ENCODE data around the gene KCTD15.

Gene KCTD15

GRCh38 chr19:33772102-33772857 lies 24.4 kb upstream of the KCTD15 start:
- DNase-seq = no peak

GRCh38 chr19:33772858-33773180 lies 23.9 kb upstream of the KCTD15 start:
- no peak for DNase-seq

- DNase-seq = no peak
These were observed 22.7 kb upstream of the KCTD15 start for GRCh38 chr19:33773704-33774624.

GRCh38 chr19:33774751-33775150 lies 21.9 kb upstream of the KCTD15 start:
- DNase-seq = no peak

GRCh38 chr19:33775731-33776487 lies 20.8 kb upstream of the KCTD15 start:
- DNase-seq = no peak

- DNase-seq = no peak
These were observed 19.3 kb upstream of the KCTD15 start for GRCh38 chr19:33777351-33777750.

GRCh38 chr19:33777753-33778088 lies 18.9 kb upstream of the KCTD15 start:
- DNase-seq = no peak

GRCh38 chr19:33778089-33778791 lies 18.4 kb upstream of the KCTD15 start:
- DNase-seq = peak; percentile 85

- no peak for DNase-seq
These were observed 16.8 kb upstream of the KCTD15 start for GRCh38 chr19:33779849-33780248.

- DNase-seq = no peak
These were observed 16.4 kb upstream of the KCTD15 start for GRCh38 chr19:33780251-33780650.

GRCh38 chr19:33780746-33781145 lies 15.9 kb upstream of the KCTD15 start:
- no peak for DNase-seq

GRCh38 chr19:33781415-33781935 lies 15.2 kb upstream of the KCTD15 start:
- no peak for DNase-seq

- DNase-seq = no peak
These were observed 14.7 kb upstream of the KCTD15 start for GRCh38 chr19:33781996-33782395.

GRCh38 chr19:33784432-33784831 lies 12.2 kb upstream of the KCTD15 start:
- no peak for DNase-seq

- no peak for DNase-seq
These were observed 10.9 kb upstream of the KCTD15 start for GRCh38 chr19:33785795-33786194.

- no peak for DNase-seq
These were observed 8.0 kb upstream of the KCTD15 start for GRCh38 chr19:33788676-33789075.

- no peak for DNase-seq
These were observed 7.3 kb upstream of the KCTD15 start for GRCh38 chr19:33789344-33789743.

- no peak for DNase-seq
These were observed 1.8 kb upstream of the KCTD15 start for GRCh38 chr19:33794683-33795369.

- DNase-seq = peak; percentile 44
These were observed 1.1 kb upstream of the KCTD15 start for GRCh38 chr19:33795370-33796163.

- peak; percentile 20 for DNase-seq
These were observed 1.4 kb downstream of the KCTD15 start for GRCh38 chr19:33797802-33798671.
